ENCODE data around the gene MDH2. TPM values are rescaled to one million over a fixed set of nuclear protein-coding genes. Genes with fewer than 3 reads are reported as not detected.
A peak's percentile ranks its signal among the peaks of the same experiment; 100 is the strongest.
"Not testable (repeated sequence)": the region's sequence is repeated elsewhere in the genome, so short reads cannot be mapped to it uniquely, and the experiment has no call there.

MDH2 gene
- total RNA-seq, 2 experiments from 2014 or later = 66.4 to 68.3 TPM

- peaks cover 17% of the 10 kb centered on the region for H3K36me3 ChIP-seq (ENCODE audit: insufficient read depth, low read length)
- ChIA-PET POLR2A (interaction anchor here (0.7 to 1.6 kb wide), 6 partner anchors 11 to 258 kb away, joined by 3 to 10 read pairs (median 3); partner anchors contain the start of gene POR), CTCF (interaction anchor here (0.6 to 2.7 kb wide), 17 partner anchors 10 to 280 kb away, joined by 3 to 28 read pairs (median 3); partner anchors contain the start of genes POR and RHBDD2)
- no peaks in the 10 kb centered on the region for H3K9me3 ChIP-seq (ENCODE audit: control insufficient read depth in 1 of 2, insufficient read depth in 1 of 2, low read length in 2 of 2)
- no peak overlapping the region for H3K4me3 Mint-ChIP-seq
- no peaks in the 10 kb centered on the region for H3K9me3 Mint-ChIP-seq
- H3K27me3 ChIP-seq (ENCODE audit: control insufficient read depth in 1 of 2, insufficient read depth in 2 of 2, low read length in 2 of 2) = no peaks in the 10 kb centered on the region
- DNase-seq = peak; percentile 42 to 86 (median 66)
- H3K36me3 Mint-ChIP-seq (ENCODE audit: low read depth) = peaks cover 65% of the 10 kb centered on the region
- H3K27ac ChIP-seq (ENCODE audit: low read depth in 1 of 2, low read length in 2 of 2) = no peak overlapping the region
- H3K27ac Mint-ChIP-seq = no peak overlapping the region
- H3K4me1 ChIP-seq (ENCODE audit: insufficient read depth, low read length) = peaks cover 11% of the 10 kb centered on the region
- intact Hi-C loops (cut with DNase I, micrococcal nuclease) = loop anchor here (1.0 to 10.0 kb wide), 2 partner anchors 154 to 495 kb away; no protein-coding TSS in a partner anchor
- TF ChIP-seq CTCF (IDR thresholded peaks at IDR 0.05) = peak; percentile 88
- ATAC-seq (ENCODE audit: poor library complexity) = peak; percentile 64
- peaks cover 6% of the 10 kb centered on the region for H3K4me1 Mint-ChIP-seq (ENCODE audit: low read depth)
- no peak overlapping the region for H3K4me3 ChIP-seq (ENCODE audit: low read length)
- no peaks in the 10 kb centered on the region for H3K27me3 Mint-ChIP-seq
Measured at GRCh38 chr7:76020031-76020714, 27.7 kb upstream of the MDH2 start.

- Mint-ChIP-seq H3K36me3 (ENCODE audit: low read depth) (peaks cover 68% of the 10 kb centered on the region), H3K27me3 (no peaks in the 10 kb centered on the region), H3K4me1 (ENCODE audit: low read depth) (peaks cover 6% of the 10 kb centered on the region), H3K4me3 (no peak overlapping the region), H3K9me3 (no peaks in the 10 kb centered on the region), H3K27ac (no peak overlapping the region)
- no peak for ATAC-seq (ENCODE audit: poor library complexity)
- no peaks in the 10 kb centered on the region for H3K9me3 ChIP-seq (ENCODE audit: control insufficient read depth in 1 of 2, insufficient read depth in 1 of 2, low read length in 2 of 2)
- no peak overlapping the region for H3K27ac ChIP-seq (ENCODE audit: low read depth in 1 of 2, low read length in 2 of 2)
- DNase-seq = no peak
- no peak overlapping the region for H3K4me3 ChIP-seq (ENCODE audit: low read length)
- intact Hi-C loops (cut with DNase I, micrococcal nuclease) = loop anchor here in 1 of 2 experiments (10.0 kb wide), 1 partner anchor 497 kb away; no protein-coding TSS in a partner anchor
- no peak for TF ChIP-seq CTCF (IDR thresholded peaks at IDR 0.05)
- H3K4me1 ChIP-seq (ENCODE audit: insufficient read depth, low read length) = peaks cover 11% of the 10 kb centered on the region
- ChIA-PET POLR2A (no interaction called here), CTCF (no interaction called here)
- no peaks in the 10 kb centered on the region for H3K27me3 ChIP-seq (ENCODE audit: control insufficient read depth in 1 of 2, insufficient read depth in 2 of 2, low read length in 2 of 2)
- peaks cover 19% of the 10 kb centered on the region for H3K36me3 ChIP-seq (ENCODE audit: insufficient read depth, low read length)
Measured at GRCh38 chr7:76022026-76022780, 25.7 kb upstream of the MDH2 start.

- Mint-ChIP-seq H3K4me1 (ENCODE audit: low read depth) (peaks cover 6% of the 10 kb centered on the region), H3K4me3 (no peak overlapping the region), H3K36me3 (ENCODE audit: low read depth) (peaks cover 66% of the 10 kb centered on the region), H3K27ac (no peak overlapping the region), H3K9me3 (no peaks in the 10 kb centered on the region), H3K27me3 (no peaks in the 10 kb centered on the region)
- CTCF ChIA-PET = no interaction called here
- intact Hi-C loops (cut with DNase I, micrococcal nuclease) = loop anchor here in 1 of 2 experiments (10.0 kb wide), 1 partner anchor 498 kb away; no protein-coding TSS in a partner anchor
- Histone ChIP-seq H3K27ac (ENCODE audit: low read depth in 1 of 2, low read length in 2 of 2) (no peak overlapping the region), H3K4me1 (ENCODE audit: insufficient read depth, low read length) (peaks cover 11% of the 10 kb centered on the region), H3K4me3 (ENCODE audit: low read length) (no peak overlapping the region), H3K9me3 (ENCODE audit: control insufficient read depth in 1 of 2, insufficient read depth in 1 of 2, low read length in 2 of 2) (no peaks in the 10 kb centered on the region), H3K27me3 (ENCODE audit: control insufficient read depth in 1 of 2, insufficient read depth in 2 of 2, low read length in 2 of 2) (no peaks in the 10 kb centered on the region), H3K36me3 (ENCODE audit: insufficient read depth, low read length) (peaks cover 19% of the 10 kb centered on the region)
- ATAC-seq (ENCODE audit: poor library complexity) (no peak), DNase-seq (peak in 1 of 14 experiments; percentile 28)
- no peak for TF ChIP-seq CTCF (IDR thresholded peaks at IDR 0.05)
- POLR2A ChIA-PET = no interaction called here
Measured at GRCh38 chr7:76023002-76023401, 24.9 kb upstream of the MDH2 start.

- H3K36me3 Mint-ChIP-seq (ENCODE audit: low read depth) = peaks cover 29% of the 10 kb centered on the region
- intact Hi-C loops (cut with DNase I, micrococcal nuclease) = loop anchor here in 1 of 2 experiments (10.0 kb wide), 1 partner anchor 505 kb away; no protein-coding TSS in a partner anchor
- H3K27ac Mint-ChIP-seq; H3K36me3 ChIP-seq (ENCODE audit: insufficient read depth, low read length); H3K9me3 ChIP-seq (ENCODE audit: control insufficient read depth in 1 of 2, insufficient read depth in 1 of 2, low read length in 2 of 2); POLR2A ChIA-PET; H3K4me1 Mint-ChIP-seq (ENCODE audit: low read depth); H3K27me3 Mint-ChIP-seq; ATAC-seq (ENCODE audit: poor library complexity); H3K4me1 ChIP-seq (ENCODE audit: insufficient read depth, low read length); H3K27ac ChIP-seq (ENCODE audit: low read depth in 1 of 2, low read length in 2 of 2); H3K9me3 Mint-ChIP-seq; H3K4me3 Mint-ChIP-seq; DNase-seq; CTCF ChIA-PET; H3K4me3 ChIP-seq (ENCODE audit: low read length); H3K27me3 ChIP-seq (ENCODE audit: control insufficient read depth in 1 of 2, insufficient read depth in 2 of 2, low read length in 2 of 2): not testable (repeated sequence)
Measured at GRCh38 chr7:76029682-76030081, 18.2 kb upstream of the MDH2 start.
